ENCODE results near the gene QRSL1. TPM values are rescaled to one million over a fixed set of nuclear protein-coding genes. Genes with fewer than 3 reads are reported as not detected.
A peak's percentile ranks its signal among the peaks of the same experiment; 100 is the strongest.
"Not testable (repeated sequence)": the region's sequence is repeated elsewhere in the genome, so short reads cannot be mapped to it uniquely, and the experiment has no call there.

Gene QRSL1
- total RNA-seq, 1 donor from 2014 or later = 6.1 TPM

- intact Hi-C loops (cut with DNase I) = no loop called here
- H3K36me3 ChIP-seq = no peaks in the 10 kb centered on the region
- no peak overlapping the region for H3K27ac ChIP-seq
- no peak overlapping the region for H3K4me3 ChIP-seq
- H3K4me1 ChIP-seq = peaks cover 3% of the 10 kb centered on the region
- no peaks in the 10 kb centered on the region for H3K9me3 ChIP-seq
- no peaks in the 10 kb centered on the region for H3K27me3 ChIP-seq
- DNase-seq (ENCODE audit: extremely low spot score in 2 of 2) = no peak
- TF ChIP-seq POLR2A (IDR thresholded peaks at IDR 0.05) (no peak), CTCF (IDR thresholded peaks at IDR 0.05) (no peak), POLR2AphosphoS5 (IDR thresholded peaks at IDR 0.05; ENCODE audit: insufficient read depth in 1 of 2, low read depth in 1 of 2) (no peak)
Measured at GRCh38 chr6:106623039-106623438, 6.3 kb upstream of the QRSL1 start.

GRCh38 chr6:106626485-106626884 lies 2.9 kb upstream of the QRSL1 start:
- no peak for DNase-seq (ENCODE audit: extremely low spot score in 2 of 2)
- H3K9me3 ChIP-seq = no peaks in the 10 kb centered on the region
- H3K4me1 ChIP-seq = peaks cover 24% of the 10 kb centered on the region
- no peak overlapping the region for H3K4me3 ChIP-seq
- no peaks in the 10 kb centered on the region for H3K36me3 ChIP-seq
- intact Hi-C loops (cut with DNase I) = no loop called here
- no peaks in the 10 kb centered on the region for H3K27me3 ChIP-seq
- TF ChIP-seq POLR2AphosphoS5 (IDR thresholded peaks at IDR 0.05; ENCODE audit: insufficient read depth in 1 of 2, low read depth in 1 of 2) (no peak), POLR2A (IDR thresholded peaks at IDR 0.05) (no peak), CTCF (IDR thresholded peaks at IDR 0.05) (no peak)
- H3K27ac ChIP-seq = no peak overlapping the region

GRCh38 chr6:106627760-106628159 lies 1.6 kb upstream of the QRSL1 start:
- intact Hi-C loops (cut with DNase I); H3K36me3 ChIP-seq; H3K4me3 ChIP-seq; DNase-seq (ENCODE audit: extremely low spot score in 2 of 2); H3K27ac ChIP-seq; H3K27me3 ChIP-seq; H3K9me3 ChIP-seq: not testable (repeated sequence)
- H3K4me1 ChIP-seq = peaks cover 24% of the 10 kb centered on the region

- intact Hi-C loops (cut with DNase I) = no loop called here
- Histone ChIP-seq H3K27me3 (no peaks in the 10 kb centered on the region), H3K36me3 (no peaks in the 10 kb centered on the region), H3K9me3 (no peaks in the 10 kb centered on the region), H3K4me1 (peaks cover 24% of the 10 kb centered on the region), H3K27ac (peak overlapping the region; percentile 57), H3K4me3 (peak overlapping the region; percentile 80 to 98)
- no peak for DNase-seq (ENCODE audit: extremely low spot score in 2 of 2)
- TF ChIP-seq CTCF (IDR thresholded peaks at IDR 0.05) = no peak
- no peak for TF ChIP-seq POLR2A (IDR thresholded peaks at IDR 0.05)
- TF ChIP-seq POLR2AphosphoS5 (IDR thresholded peaks at IDR 0.05; ENCODE audit: insufficient read depth in 1 of 2, low read depth in 1 of 2) = no peak
Measured at GRCh38 chr6:106628658-106629102, 698 bp upstream of the QRSL1 start.

- DNase-seq (ENCODE audit: extremely low spot score in 2 of 2) = no peak
- no peaks in the 10 kb centered on the region for H3K27me3 ChIP-seq
- H3K4me1 ChIP-seq = peaks cover 24% of the 10 kb centered on the region
- peak overlapping the region; percentile 57 for H3K27ac ChIP-seq
- H3K9me3 ChIP-seq = no peaks in the 10 kb centered on the region
- no peaks in the 10 kb centered on the region for H3K36me3 ChIP-seq
- TF ChIP-seq POLR2AphosphoS5 (IDR thresholded peaks at IDR 0.05; ENCODE audit: insufficient read depth in 1 of 2, low read depth in 1 of 2) (no peak), CTCF (IDR thresholded peaks at IDR 0.05) (no peak), POLR2A (IDR thresholded peaks at IDR 0.05) (no peak)
- H3K4me3 ChIP-seq = peak overlapping the region; percentile 80 to 98
- intact Hi-C loops (cut with DNase I) = no loop called here
Measured at GRCh38 chr6:106629859-106630163, 433 bp downstream of the QRSL1 start.

- no peaks in the 10 kb centered on the region for H3K36me3 ChIP-seq
- H3K27me3 ChIP-seq = no peaks in the 10 kb centered on the region
- peak overlapping the region; percentile 80 to 98 for H3K4me3 ChIP-seq
- TF ChIP-seq POLR2AphosphoS5 (IDR thresholded peaks at IDR 0.05; ENCODE audit: insufficient read depth in 1 of 2, low read depth in 1 of 2) (no peak), CTCF (IDR thresholded peaks at IDR 0.05) (no peak), POLR2A (IDR thresholded peaks at IDR 0.05) (no peak)
- no peak overlapping the region for H3K27ac ChIP-seq
- H3K4me1 ChIP-seq = peaks cover 24% of the 10 kb centered on the region
- DNase-seq (ENCODE audit: extremely low spot score in 2 of 2) = no peak
- intact Hi-C loops (cut with DNase I) = no loop called here
- H3K9me3 ChIP-seq = no peaks in the 10 kb centered on the region
Measured at GRCh38 chr6:106630366-106630765, 988 bp downstream of the QRSL1 start.
